HG03520 (cell line): ENCODE results near the gene M1AP.
A peak's percentile ranks its signal among the peaks of the same experiment; 100 is the strongest.

Source experiments
- ATAC-seq: cut with Tn5 transposase; IDR thresholded peaks from one replicate; pipeline ENCODE4 v1.9.1; 2021; ENCODE audit warnings: mild to moderate bottlenecking, moderate library complexity; ENCODE audit not compliant: unreplicated experiment

M1AP gene

GRCh38 chr2:74507926-74508520, 140.1 kb downstream of the M1AP start:
- ATAC-seq: peak; percentile 10
